K562 (cell line): ENCODE data around the gene AREL1. TPM values are rescaled to one million over a fixed set of nuclear protein-coding genes. Genes with fewer than 3 reads are reported as not detected.

Experiments used
- ATAC-seq: fragments of 200-7000 bp; cut with Tn5 transposase; 3 replicates; pipeline ENCODE4 v1.9.1; 2020; ENCODE audit warnings: moderate library complexity
- BruUV-seq: library from RNA; stranded (reverse); fragments of 400-500 nt; replicated peaks from 2 replicates; lab custom pipeline; 2021; lab: Mats Ljungman, UMichigan
- CTCF ChIA-PET: fragments of 300-600 bp; formaldehyde crosslinking; extraction: SDS; loops from one replicate; lab custom pipeline; 2021; ENCODE audit warnings: low intra/inter-chr PET ratio; lab: Yijun Ruan, JAX
- POLR2A ChIA-PET: fragments of 300-600, 350-650 bp; sonication (Branson Sonifier 250); formaldehyde crosslinking; extraction: SDS; loops from one replicate; lab custom pipeline; 2021; ENCODE audit warnings: antibody characterized with exemption, inconsistent platforms; lab: Yijun Ruan, JAX
- DNase-seq, 4 experiments: peaks; one replicate each; pipeline versions ENCODE4 v3.0.0 to v3.0.0-alpha.2; 2011 to 2018; ENCODE audit warnings: low spot score in 3 of 4, mixed read lengths in 3 of 4; ENCODE audit errors: extremely low read depth in 1 of 4
- FAIRE-seq: peaks from 2 replicates; lab custom pipeline; 2011; peaks lifted over from hg19 to GRCh38; lab: Jason Lieb, UNC
- H2AFZ ChIP-seq: 2 replicates; pipeline ENCODE4 v1.6.0; 2011; ENCODE audit warnings: low read depth, low read length, control low read depth, inconsistent platforms
- H3K27ac ChIP-seq: fragments of 200-600 bp; 3 replicates; pipeline ENCODE4 v1.8.0; 2011; ENCODE audit warnings: low read depth, mild to moderate bottlenecking, control low read depth, inconsistent platforms, low read length, moderate library complexity, mixed read lengths; ENCODE audit errors: extremely low read depth
- H3K27me3 ChIP-seq, 2 experiments: fragments of 300-600 bp in 1 of 2; 2 replicates in 1 of 2; 3 replicates in 1 of 2; pipeline versions ENCODE4 v1.6.0 to v1.8.0; 2011; ENCODE audit warnings: inconsistent platforms in 2 of 2, low read length in 2 of 2, mild to moderate bottlenecking in 1 of 2, mixed read lengths in 1 of 2, moderate library complexity in 1 of 2; ENCODE audit not compliant: control insufficient read depth in 2 of 2, insufficient read depth in 2 of 2
- H3K36me3 ChIP-seq: fragments of 300-600 bp; 3 replicates; pipeline ENCODE4 v1.8.0; 2011; ENCODE audit warnings: mild to moderate bottlenecking, low read length, inconsistent platforms; ENCODE audit not compliant: control insufficient read depth, insufficient read depth
- H3K4me1 ChIP-seq, 2 experiments: fragments of 200-600 bp in 1 of 2; replicated peaks in 1 of 2; 2 replicates in 1 of 2; 3 replicates in 1 of 2; pipeline versions ENCODE4 v1.5.1 to v1.8.0; 2011; ENCODE audit warnings: inconsistent platforms in 2 of 2, low read length in 2 of 2, mild to moderate bottlenecking in 1 of 2, mixed read lengths in 1 of 2, moderate library complexity in 1 of 2; ENCODE audit not compliant: control insufficient read depth in 2 of 2, insufficient read depth in 2 of 2
- H3K4me2 ChIP-seq: 2 replicates; pipeline ENCODE4 v1.6.1; 2011; ENCODE audit warnings: low read length, control low read depth, inconsistent platforms, mixed read lengths; ENCODE audit not compliant: insufficient read depth
- H3K4me3 ChIP-seq: fragments of 200-600 bp; sonication (generic), shearing (Covaris generic); 2 replicates; pipeline ENCODE4 v1.5.1; 2016; ENCODE audit warnings: control low read depth, inconsistent platforms
- H3K79me2 ChIP-seq: fragments of 200-600 bp; 3 replicates; pipeline ENCODE4 v1.8.0; 2011; ENCODE audit warnings: low read length, inconsistent platforms; ENCODE audit not compliant: control insufficient read depth, insufficient read depth
- H3K9ac ChIP-seq, 2 experiments: 2 replicates each; pipeline versions ENCODE4 v1.6.0 to v1.6.1; 2011; ENCODE audit warnings: low read depth in 2 of 2, low read length in 2 of 2, control low read depth in 1 of 2, inconsistent platforms in 1 of 2, mild to moderate bottlenecking in 1 of 2, mixed read lengths in 1 of 2; ENCODE audit not compliant: insufficient read depth in 1 of 2
- H3K9me1 ChIP-seq: one replicate; pipeline ENCODE4 v1.6.0; 2011; ENCODE audit warnings: inconsistent platforms, mild to moderate bottlenecking, low read length, moderate library complexity; ENCODE audit not compliant: control insufficient read depth, insufficient read depth
- H3K9me3 ChIP-seq: replicated peaks from 2 replicates; pipeline ENCODE4 v1.5.1; 2011; ENCODE audit warnings: low read depth, low read length, inconsistent platforms; ENCODE audit not compliant: control insufficient read depth, insufficient read depth
- H4K20me1 ChIP-seq: replicated peaks from 2 replicates; pipeline ENCODE4 v1.6.1; 2011; ENCODE audit warnings: low read length, inconsistent platforms, mixed read lengths; ENCODE audit not compliant: control insufficient read depth, insufficient read depth
- CUX1 ChIP-seq: fragments of 200-800 bp; sonication (Bioruptor generic); IDR thresholded peaks from 2 replicates; pipeline ENCODE4 v1.6.1; 2016; ENCODE audit warnings: missing genetic modification characterization, missing compliant biosample characterization
- ERF ChIP-seq: fragments of 450-650 bp; formaldehyde crosslinking; IDR thresholded peaks from 2 replicates; pipeline ENCODE4 v1.4.0; 2020; ENCODE audit warnings: mild to moderate bottlenecking, mixed read lengths
- ETS2 ChIP-seq: IDR thresholded peaks from 2 replicates; pipeline ENCODE4 v1.6.1; 2016; ENCODE audit warnings: borderline replicate concordance, missing genetic modification characterization, mild to moderate bottlenecking, moderate library complexity, missing compliant biosample characterization; ENCODE audit not compliant: poor library complexity, severe bottlenecking
- KLF16 ChIP-seq: IDR thresholded peaks from 2 replicates; pipeline ENCODE4 v1.6.1; 2016; ENCODE audit warnings: antibody characterized with exemption
- MYNN ChIP-seq, 2 experiments: sonication (generic); formaldehyde crosslinking in 1 of 2; IDR thresholded peaks; 2 replicates each; pipeline versions ENCODE4 v1.5.0 to v1.6.1; 2016 to 2020; ENCODE audit warnings: antibody characterized with exemption in 1 of 2, missing genetic modification reagents in 1 of 2
- RBM22 ChIP-seq: fragments of 200-400 bp; formaldehyde crosslinking; IDR thresholded peaks from 2 replicates; pipeline ENCODE4 v1.6.1; 2018; ENCODE audit warnings: low read length, low read depth; ENCODE audit not compliant: poor library complexity, severe bottlenecking
- SETDB1 ChIP-seq: IDR thresholded peaks from one replicate; pipeline ENCODE4 v1.6.1; 2012; ENCODE audit warnings: low read length, control low read depth, inconsistent platforms
- SP1 ChIP-seq: sonication (generic); formaldehyde crosslinking; IDR thresholded peaks from 2 replicates; pipeline ENCODE4 v1.8.1; 2022; ENCODE audit warnings: mild to moderate bottlenecking, missing genetic modification reagents
- TBL1XR1 ChIP-seq, 2 experiments: IDR thresholded peaks; 2 replicates each; pipeline ENCODE4 v1.6.1; 2012; ENCODE audit warnings: improper control_type of control experiment in 2 of 2, low read length in 2 of 2, mild to moderate bottlenecking in 1 of 2
- TBP ChIP-seq: optimal IDR thresholded peaks from 2 replicates; pipeline ENCODE3; 2011; ENCODE audit warnings: low read depth, low read length, improper control_type of control experiment
- WHSC1 ChIP-seq: IDR thresholded peaks from one replicate; pipeline ENCODE4 v1.6.1; 2012; ENCODE audit warnings: low read length, control low read depth, inconsistent platforms
- XRCC3 ChIP-seq: fragments of 450-650 bp; IDR thresholded peaks from 2 replicates; pipeline ENCODE4 v1.6.1; 2017; ENCODE audit warnings: mild to moderate bottlenecking, moderate library complexity
- ZNF24 ChIP-seq: fragments of 450-650 bp; IDR thresholded peaks from 2 replicates; pipeline ENCODE4 v1.6.1; 2016
- ZNF561 ChIP-seq: fragments of 450-650 bp; formaldehyde crosslinking; conservative IDR thresholded peaks from 2 replicates; pipeline ENCODE4 v1.4.0; 2020; ENCODE audit warnings: mild to moderate bottlenecking, moderate library complexity
- WGBS: fragments of 100-300 bp; shearing (Covaris generic); methylation state at CpG from one replicate; pipeline ENCODE4 v1.1.6; 2016; ENCODE audit warnings: low coverage, mixed read lengths; ENCODE audit not compliant: insufficient coverage; ENCODE audit errors: missing lambda C conversion rate; 5-methylcytosine and 5-hydroxymethylcytosine counted together
- in situ Hi-C: fragments of 300-500 bp; cut with MboI; formaldehyde crosslinking; loops from 4 replicates; pipeline ENCODE4 v1.15.0; 2018; ENCODE audit warnings: inconsistent platforms, mixed read lengths
- intact Hi-C: fragments of 100-400 bp; cut with micrococcal nuclease; formaldehyde crosslinking; loops from 2 replicates; pipeline ENCODE4 v1.14.2; 2022
- polyA plus RNA-seq, 8 experiments: library from polyadenylated mRNA; depleted of rRNA in 4 of 8; stranded (reverse) in 5 of 8; unstranded in 3 of 8; fragments of >200 nt; fragmentation: Nextera tagmentation in 2 of 8; fragmentation: Illumina TruSeq in 1 of 8; extraction: Ambion mirVana in 2 of 8; extraction: Trizol in 1 of 8; gene quantifications; 2 replicates each; pipeline versions ENCODE4 v1.2.1 to v1.2.3, GENCODE V29; 2011 to 2014; ENCODE audit warnings: inconsistent platforms in 1 of 8, missing spikeins in 1 of 8
- total RNA-seq, 7 experiments: library from RNA; depleted of rRNA in 6 of 7; stranded (reverse); fragments of >200 nt in 6 of 7; fragmentation: Illumina TruSeq in 2 of 7; extraction: Trizol in 2 of 7; gene quantifications; 2 replicates each; pipeline versions ENCODE4 v1.2.1 to v1.2.3, GENCODE V29; 2011 to 2021; ENCODE audit warnings: low replicate concordance in 1 of 7
- TF ChIP-seq, protein P1 (sequence below): fragments of 450-650 bp; IDR thresholded peaks from 2 replicates; pipeline ENCODE4 v1.6.1; 2014; ENCODE audit warnings: low read depth, mild to moderate bottlenecking, moderate library complexity, borderline replicate concordance
- TF ChIP-seq, protein P2 (sequence below): sonication (generic); formaldehyde crosslinking; IDR thresholded peaks from 2 replicates; pipeline ENCODE4 v1.8.1; 2023; ENCODE audit warnings: mild to moderate bottlenecking, missing genetic modification reagents, moderate library complexity

Gene AREL1
- total and polyA plus RNA-seq, 9 of the 15 experiments (the other 6 are each of a cell fraction or from before 2014, with no cell fraction given), result 6.0 to 24.8 (median 16.6) TPM

- in situ Hi-C loops (no loop called here), intact Hi-C loops (no loop called here)
- Histone ChIP-seq H3K4me3 (no peak overlapping the region), H3K9me1 (no peaks in the 10 kb centered on the region), H3K79me2 (no peaks in the 10 kb centered on the region), H2AFZ (no peak overlapping the region), H3K4me1 (no peaks in the 10 kb centered on the region), H3K9ac (no peak overlapping the region), H3K4me2 (no peak overlapping the region), H4K20me1 (no peaks in the 10 kb centered on the region), H3K27ac (no peak overlapping the region), H3K9me3 (no peaks in the 10 kb centered on the region), H3K36me3 (peaks cover 72% of the 10 kb centered on the region; the same call in 2 of the 3 replicates), H3K27me3 (no peaks in the 10 kb centered on the region)
- FAIRE-seq, result no peak
- no peak for DNase-seq
- no peak for ATAC-seq
- WGBS, result 87% methylated on average over 4 of the region's 4 CpGs
- ChIA-PET POLR2A (no interaction called here), CTCF (no interaction called here)
- BruUV-seq, result no TSS peak
- TF ChIP-seq, protein P1, sequence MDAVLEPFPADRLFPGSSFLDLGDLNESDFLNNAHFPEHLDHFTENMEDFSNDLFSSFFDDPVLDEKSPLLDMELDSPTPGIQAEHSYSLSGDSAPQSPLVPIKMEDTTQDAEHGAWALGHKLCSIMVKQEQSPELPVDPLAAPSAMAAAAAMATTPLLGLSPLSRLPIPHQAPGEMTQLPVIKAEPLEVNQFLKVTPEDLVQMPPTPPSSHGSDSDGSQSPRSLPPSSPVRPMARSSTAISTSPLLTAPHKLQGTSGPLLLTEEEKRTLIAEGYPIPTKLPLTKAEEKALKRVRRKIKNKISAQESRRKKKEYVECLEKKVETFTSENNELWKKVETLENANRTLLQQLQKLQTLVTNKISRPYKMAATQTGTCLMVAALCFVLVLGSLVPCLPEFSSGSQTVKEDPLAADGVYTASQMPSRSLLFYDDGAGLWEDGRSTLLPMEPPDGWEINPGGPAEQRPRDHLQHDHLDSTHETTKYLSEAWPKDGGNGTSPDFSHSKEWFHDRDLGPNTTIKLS, result no peak
- TF ChIP-seq KLF16 (no peak), ETS2 (tag) (no peak), ERF (no peak), ZNF24 (no peak), SETDB1 (no peak), RBM22 (no peak), TBP (no peak), MYNN (IDR thresholded peaks at IDR 0.05) (no peak), MYNN (CRISPR knock-in tag; IDR thresholded peaks at IDR 0.05) (no peak), CUX1 (no peak), TBL1XR1 (IDR thresholded peaks at IDR 0.05; ENCODE audit: low read length in 2 of 2) (no peak), WHSC1 (no peak), SP1 (CRISPR knock-in tag) (no peak), ZNF561 (CRISPR knock-in tag) (no peak), XRCC3 (no peak)
- TF ChIP-seq, protein P2, sequence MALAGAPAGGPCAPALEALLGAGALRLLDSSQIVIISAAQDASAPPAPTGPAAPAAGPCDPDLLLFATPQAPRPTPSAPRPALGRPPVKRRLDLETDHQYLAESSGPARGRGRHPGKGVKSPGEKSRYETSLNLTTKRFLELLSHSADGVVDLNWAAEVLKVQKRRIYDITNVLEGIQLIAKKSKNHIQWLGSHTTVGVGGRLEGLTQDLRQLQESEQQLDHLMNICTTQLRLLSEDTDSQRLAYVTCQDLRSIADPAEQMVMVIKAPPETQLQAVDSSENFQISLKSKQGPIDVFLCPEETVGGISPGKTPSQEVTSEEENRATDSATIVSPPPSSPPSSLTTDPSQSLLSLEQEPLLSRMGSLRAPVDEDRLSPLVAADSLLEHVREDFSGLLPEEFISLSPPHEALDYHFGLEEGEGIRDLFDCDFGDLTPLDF, result no peak
These were observed 39.1 kb downstream of the AREL1 start for GRCh38 chr14:74673768-74674167.
